Hematopoietic multipotent progenitor cell treated with erythropoietin and hydrocortisone succinate and interleukin-3 and kit ligand, for 4 days (in vitro differentiated cells): Measurements from ENCODE around the gene TAS2R5.
"Not testable (repeated sequence)": the region's sequence is repeated elsewhere in the genome, so short reads cannot be mapped to it uniquely, and the experiment has no call there.

Experiments used
- DNase-seq: peaks from one replicate; pipeline ENCODE4 v3.0.0-alpha.2; 2015

TAS2R5 gene

GRCh38 chr7:141789917-141790316 is at the start of gene TAS2R5:
TSS of gene TAS2R5 (plus strand) at chr7:141790217. CDS start at chr7:141790362, 145 bp downstream.
- DNase-seq, result no peak

- no peak for DNase-seq
Observed at GRCh38 chr7:141742229-141742628, 47.8 kb upstream of the TAS2R5 start.

GRCh38 chr7:141744131-141744530 is 45.9 kb upstream of the TAS2R5 start:
- no peak for DNase-seq

GRCh38 chr7:141748396-141748795 is 41.6 kb upstream of the TAS2R5 start:
- no peak for DNase-seq

GRCh38 chr7:141751904-141752303 is 38.1 kb upstream of the TAS2R5 start:
- peak; percentile 28 for DNase-seq

GRCh38 chr7:141752634-141753033 is 37.4 kb upstream of the TAS2R5 start:
- peak; percentile 44 for DNase-seq

GRCh38 chr7:141754939-141755338 is 35.1 kb upstream of the TAS2R5 start:
- DNase-seq, result peak; percentile 70

- no peak for DNase-seq
Observed at GRCh38 chr7:141763797-141764196, 26.2 kb upstream of the TAS2R5 start, which contains the start of gene TAS2R3. TSS of gene TAS2R3 (plus strand) at chr7:141764097. CDS start at chr7:141764159, 62 bp downstream.

- not testable (repeated sequence) for DNase-seq
Observed at GRCh38 chr7:141770083-141770583, 19.9 kb upstream of the TAS2R5 start.

- DNase-seq, result no peak
Observed at GRCh38 chr7:141776374-141776773, 13.6 kb upstream of the TAS2R5 start, which contains the start of gene TAS2R4. TSS of gene TAS2R4 (plus strand) at chr7:141776674. CDS start at chr7:141778489, 1,815 bp downstream.

GRCh38 chr7:141785706-141786552 is 4.1 kb upstream of the TAS2R5 start:
- peak; percentile 82 for DNase-seq

- DNase-seq, result no peak
Observed at GRCh38 chr7:141788296-141788695, 1.7 kb upstream of the TAS2R5 start.

- DNase-seq, result no peak
Observed at GRCh38 chr7:141792526-141792925, 2.5 kb downstream of the TAS2R5 start.

- no peak for DNase-seq
Observed at GRCh38 chr7:141820067-141820466, 30.1 kb downstream of the TAS2R5 start.

- not testable (repeated sequence) for DNase-seq
Observed at GRCh38 chr7:141822432-141822831, 32.4 kb downstream of the TAS2R5 start.

- DNase-seq, result peak; percentile 4
Observed at GRCh38 chr7:141837683-141838082, 47.7 kb downstream of the TAS2R5 start.

GRCh38 chr7:141838581-141838980 is 48.6 kb downstream of the TAS2R5 start:
- DNase-seq, result peak; percentile 50

- DNase-seq, result no peak
Observed at GRCh38 chr7:141839256-141839655, 49.2 kb downstream of the TAS2R5 start.

- DNase-seq, result no peak
Observed at GRCh38 chr7:141840708-141841107, 50.7 kb downstream of the TAS2R5 start.
